Activated CD4-positive, CD25-positive, alpha-beta regulatory T cell treated with anti-CD3 and anti-CD28 coated beads, Interleukin-2, amount 50 U/mL, for 72 hours (primary cell): ENCODE results near the gene VWA8.

Experiments used
- DNase-seq: peaks from one replicate; pipeline ENCODE4 v3.0.0; 2021

The VWA8 gene

DNA sequence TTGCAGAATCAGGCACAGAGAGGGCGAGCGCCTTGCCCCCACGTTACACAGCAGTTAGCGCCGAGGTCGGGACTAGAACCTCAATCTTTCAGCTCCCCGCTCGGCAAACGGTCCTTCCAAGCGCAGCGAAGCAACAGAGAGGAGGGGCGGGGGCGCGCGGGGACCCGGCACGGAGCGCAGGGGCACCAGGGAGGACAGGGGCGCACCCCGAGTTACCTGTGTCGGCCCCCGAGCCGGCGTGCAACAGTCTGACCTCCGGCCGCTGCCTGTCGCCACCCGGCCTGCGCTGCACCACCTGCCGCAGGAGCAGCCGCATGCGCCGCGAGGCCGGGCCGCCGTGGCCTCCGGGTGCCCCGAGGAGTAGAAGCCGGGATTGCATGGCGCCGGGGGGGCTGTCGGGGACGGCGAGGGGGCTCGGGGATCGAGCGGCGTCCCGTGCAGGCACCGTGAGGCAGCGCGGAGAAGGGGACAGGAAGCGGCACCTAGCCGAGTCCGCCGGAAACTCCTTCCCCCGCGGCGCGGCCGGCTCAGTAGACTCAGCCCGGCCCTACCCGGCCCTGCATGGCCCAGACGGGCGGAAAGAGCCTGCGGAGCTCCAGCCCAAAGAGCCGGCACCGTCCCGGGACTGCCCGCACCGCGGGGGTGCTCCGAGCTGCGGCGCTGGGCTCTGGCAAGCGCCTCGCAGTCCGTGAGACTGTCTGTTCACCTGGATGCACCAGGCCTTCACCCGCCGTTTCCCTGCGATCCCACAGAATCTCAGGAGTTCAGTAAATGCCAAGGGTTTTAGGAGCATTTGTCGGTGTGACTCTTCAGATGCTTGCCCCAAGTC, at the start of gene VWA8:
Gene VWA8 (minus strand): TSS at position 473 of the 829 bp plus-strand sequence. CDS start 94 bp downstream, at position 379.
- DNase-seq, result peak; percentile 86

DNA sequence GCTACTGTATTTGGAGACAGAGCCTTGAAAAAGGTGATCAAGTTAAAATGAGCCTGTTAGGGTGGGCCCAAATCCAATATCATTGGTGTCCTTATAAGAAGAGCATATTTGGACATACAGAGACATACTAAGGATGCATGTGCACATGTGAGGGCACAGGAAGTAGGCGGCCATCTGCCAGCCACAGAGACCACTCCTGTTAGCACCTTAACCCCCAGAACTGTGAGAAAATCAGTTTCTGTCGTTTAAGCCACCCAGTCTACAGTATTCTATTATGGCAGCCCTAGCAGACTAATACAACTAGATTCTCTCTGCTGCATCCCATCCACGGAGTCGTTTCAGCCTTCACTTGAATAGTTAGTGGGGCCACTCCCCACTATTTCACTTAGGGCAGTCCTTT, 48.1 kb upstream of the VWA8 start:
- no peak for DNase-seq

DNA sequence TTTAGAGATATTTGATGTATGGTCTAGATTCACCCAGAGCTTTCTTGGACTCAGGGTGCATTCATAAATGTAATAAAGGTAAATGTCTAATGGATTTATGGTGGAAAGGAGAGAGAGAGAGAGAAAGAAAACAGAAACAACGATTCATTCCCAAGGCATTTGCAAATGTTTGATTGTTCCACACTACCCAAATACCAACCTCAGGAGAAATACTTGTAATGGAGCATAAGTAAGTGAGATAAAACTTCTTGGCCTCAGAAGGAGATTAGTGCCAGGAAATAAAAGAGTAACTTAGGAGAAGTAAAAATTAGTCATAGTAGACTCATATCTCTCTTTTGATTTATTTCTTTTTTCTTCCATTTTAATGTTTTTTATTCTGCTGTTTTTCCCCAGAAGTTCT, 46.9 kb upstream of the VWA8 start:
- DNase-seq, result no peak

DNA sequence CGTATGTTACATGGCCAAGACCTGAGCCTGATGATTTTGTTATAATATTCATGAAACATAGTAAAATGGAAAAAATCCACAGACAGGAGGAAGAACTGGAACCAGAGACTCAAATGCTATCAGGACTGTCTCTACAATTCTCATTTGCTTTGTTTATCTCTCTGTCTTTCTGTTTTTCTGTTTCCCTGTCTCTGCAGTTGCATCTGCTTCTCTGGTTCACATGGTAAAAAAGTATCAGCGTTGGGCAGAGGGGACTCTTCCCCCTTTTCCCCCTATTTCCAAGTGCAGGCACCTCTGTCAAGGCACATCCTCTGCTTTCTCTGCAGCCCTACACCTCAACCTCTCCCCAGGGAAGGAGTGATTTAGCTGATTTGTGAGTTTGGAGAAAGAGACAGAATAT, 41.2 kb upstream of the VWA8 start:
- DNase-seq, result no peak

DNA sequence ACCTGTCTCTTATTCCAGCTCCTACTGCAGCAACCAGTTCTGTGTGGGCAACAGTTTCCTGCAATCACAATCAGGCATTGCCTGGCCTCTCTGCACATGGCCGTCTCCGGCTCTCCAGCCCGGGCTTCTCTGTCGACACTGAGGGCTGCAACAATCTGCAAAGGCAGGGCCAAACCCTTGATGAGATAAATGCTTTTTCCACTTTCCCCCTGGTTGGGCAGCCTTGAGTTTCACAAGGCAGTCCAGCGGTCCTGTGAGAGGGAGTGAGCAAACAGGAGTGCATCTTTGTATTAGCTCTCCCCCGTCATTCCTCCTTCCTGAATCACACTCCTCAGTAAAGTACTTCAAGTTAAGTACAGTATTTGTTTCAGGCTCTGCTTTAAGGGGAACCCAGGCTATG, 40.7 kb upstream of the VWA8 start:
- DNase-seq, result no peak

DNA sequence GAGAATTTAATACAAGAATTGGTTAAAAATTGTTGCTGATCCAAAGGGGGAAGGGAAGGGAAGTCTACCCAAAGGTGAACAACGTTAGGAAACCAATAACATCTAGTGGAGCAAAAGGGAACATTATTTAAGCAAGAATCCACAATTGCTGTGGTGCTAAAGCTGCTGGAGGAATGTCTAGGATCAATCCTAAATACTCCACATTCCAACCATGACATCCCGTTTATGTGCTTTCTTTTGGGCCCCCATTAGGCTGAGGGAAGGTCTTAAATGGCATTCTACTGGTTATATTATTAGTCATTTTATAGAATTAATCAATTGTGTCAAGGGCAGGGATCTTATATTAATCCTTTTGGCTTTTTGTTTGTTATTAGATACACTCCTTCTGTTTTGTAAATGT, 39.9 kb upstream of the VWA8 start:
- no peak for DNase-seq

DNA sequence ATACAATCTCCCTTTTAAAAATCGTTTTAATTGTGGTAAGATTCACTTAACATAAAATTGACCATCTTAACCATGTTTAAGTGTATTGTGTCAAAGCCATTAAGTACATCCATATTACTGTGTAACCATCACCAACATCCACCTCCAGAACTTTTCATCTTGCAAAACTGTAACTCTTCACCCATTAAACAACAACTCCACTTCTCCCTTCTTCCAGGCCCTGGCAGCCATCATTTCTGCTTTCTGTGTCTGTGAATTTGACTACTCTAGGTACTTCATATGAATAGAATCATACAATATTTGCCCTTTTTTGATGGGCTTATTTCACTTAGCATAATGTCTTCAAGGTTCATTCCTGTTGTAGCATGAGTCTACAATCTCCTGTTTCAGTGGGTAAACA, 36.5 kb upstream of the VWA8 start:
- DNase-seq, result no peak

DNA sequence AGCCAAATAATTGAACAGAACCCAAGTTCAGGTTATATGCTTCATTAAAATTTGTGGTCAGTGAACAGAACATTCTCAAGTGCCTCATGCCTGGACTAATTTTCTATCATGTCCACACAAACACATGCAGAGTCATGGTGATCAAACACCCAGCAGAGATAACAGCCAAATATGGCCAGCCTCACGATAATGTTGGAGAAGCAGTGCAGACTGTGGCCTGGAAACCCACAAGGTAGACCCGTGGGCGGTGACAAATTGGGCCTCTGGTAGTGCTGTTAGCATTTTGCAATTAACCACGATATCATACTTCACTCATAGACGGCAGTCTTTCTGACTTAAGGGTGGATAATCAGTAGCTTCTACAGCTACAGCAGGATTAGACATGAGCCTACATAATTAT, 35.0 kb upstream of the VWA8 start:
- DNase-seq, result no peak

DNA sequence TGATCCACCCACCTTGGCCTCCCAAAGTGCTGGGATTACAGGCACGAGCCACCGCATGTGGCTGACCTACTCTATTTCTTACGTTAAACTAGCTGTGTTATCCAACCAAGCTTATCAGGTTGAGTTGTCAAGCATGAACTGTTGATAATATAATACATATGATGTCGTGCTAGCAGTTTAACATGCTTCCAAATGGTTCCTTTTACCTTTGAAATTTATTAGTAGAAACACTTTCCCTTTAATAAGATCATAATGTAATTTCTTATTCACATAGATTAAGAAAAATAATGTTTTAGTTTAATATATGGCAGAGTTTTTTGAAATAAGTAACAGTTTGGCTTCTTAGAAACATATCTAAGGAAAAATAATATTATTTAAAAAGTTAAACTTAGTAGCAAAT, 34.4 kb upstream of the VWA8 start:
- no peak for DNase-seq

DNA sequence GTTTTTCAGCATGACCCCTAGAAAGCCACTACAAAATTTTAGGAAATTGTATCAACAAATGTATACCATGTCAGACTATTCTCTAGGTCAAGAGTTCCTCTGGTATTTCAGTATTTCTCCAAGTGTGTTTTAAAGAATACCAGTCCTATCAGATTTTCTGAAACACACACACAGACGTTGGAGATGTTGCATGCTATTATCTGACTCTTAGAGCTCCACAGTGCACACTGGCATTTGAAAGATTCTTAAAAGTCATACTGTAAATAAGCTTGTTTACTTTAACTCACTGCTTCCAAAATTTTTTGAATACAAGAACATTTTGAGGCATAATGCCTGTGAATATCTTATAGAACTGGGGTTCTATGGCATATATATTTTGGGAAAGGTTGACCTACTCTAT, 33.8 kb upstream of the VWA8 start:
- no peak for DNase-seq

DNA sequence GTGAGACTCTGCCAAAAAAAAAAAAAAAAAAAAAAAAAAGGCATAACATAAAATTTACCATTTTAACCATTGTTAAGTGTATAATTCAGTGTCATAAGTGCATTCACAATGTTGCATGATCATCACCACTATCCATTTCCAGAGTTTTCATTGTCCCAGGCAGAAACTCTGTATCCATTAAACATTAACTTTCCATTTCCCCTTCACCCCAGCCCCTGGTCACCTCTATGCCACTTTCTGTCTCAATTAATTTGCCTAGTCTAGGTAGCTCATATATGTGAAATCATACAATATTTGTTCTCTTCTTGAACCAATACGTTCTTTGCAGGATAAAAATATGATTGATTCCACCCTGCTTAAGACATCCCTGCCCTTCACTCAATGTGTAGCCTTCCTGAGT, 31.0 kb upstream of the VWA8 start:
- DNase-seq, result no peak

DNA sequence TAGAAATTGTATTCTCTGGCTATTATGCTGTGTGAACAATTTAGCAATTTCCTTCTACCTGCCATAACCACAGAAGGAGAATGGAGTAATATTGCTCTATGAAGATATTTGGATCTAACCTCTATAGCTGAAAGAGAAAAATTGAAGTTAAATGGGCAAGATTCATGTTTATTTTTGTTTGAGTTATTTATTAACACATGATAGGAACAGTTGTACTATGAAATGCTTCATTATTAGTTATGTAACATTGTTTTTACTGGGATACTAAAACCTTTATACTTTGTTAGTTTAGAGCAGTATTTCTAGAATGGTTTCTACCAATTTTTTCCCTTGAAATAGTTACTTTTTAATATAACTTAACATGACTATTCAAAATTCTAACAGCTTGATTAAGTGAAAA, 27.3 kb upstream of the VWA8 start:
- DNase-seq, result no peak

DNA sequence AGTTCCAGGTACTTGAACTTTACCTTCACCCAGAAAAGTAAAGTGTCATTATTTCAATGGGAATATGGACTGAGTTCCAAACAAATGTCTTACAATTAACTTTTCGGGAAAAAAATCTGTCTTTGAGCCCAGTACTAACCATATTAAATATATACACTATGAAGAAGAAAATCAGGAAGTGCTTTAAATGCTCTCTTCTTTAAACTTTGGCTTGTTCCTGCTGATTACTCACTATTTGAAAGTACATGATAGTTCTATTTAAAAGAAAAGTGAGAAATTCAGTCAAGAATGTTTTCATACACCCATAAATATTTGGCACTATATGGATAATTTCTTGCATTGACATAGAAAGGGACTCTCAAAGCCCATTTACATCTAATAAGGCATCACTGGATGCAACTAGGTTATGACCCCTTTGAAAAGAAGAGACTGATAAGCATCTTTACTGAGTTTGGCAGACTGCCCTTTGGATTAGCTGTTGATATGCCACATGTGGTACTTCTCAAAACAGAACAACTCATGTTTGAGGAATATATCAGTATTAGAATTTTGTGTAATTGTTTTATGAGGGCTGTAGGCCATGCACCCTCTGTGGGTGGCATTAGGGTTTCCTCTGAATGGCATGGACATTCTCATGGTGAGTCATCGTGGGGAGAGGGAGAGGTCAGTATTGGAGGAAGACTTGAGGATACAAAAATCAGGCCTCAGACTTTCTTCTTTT, 25.0 kb upstream of the VWA8 start:
- DNase-seq, result no peak

DNA sequence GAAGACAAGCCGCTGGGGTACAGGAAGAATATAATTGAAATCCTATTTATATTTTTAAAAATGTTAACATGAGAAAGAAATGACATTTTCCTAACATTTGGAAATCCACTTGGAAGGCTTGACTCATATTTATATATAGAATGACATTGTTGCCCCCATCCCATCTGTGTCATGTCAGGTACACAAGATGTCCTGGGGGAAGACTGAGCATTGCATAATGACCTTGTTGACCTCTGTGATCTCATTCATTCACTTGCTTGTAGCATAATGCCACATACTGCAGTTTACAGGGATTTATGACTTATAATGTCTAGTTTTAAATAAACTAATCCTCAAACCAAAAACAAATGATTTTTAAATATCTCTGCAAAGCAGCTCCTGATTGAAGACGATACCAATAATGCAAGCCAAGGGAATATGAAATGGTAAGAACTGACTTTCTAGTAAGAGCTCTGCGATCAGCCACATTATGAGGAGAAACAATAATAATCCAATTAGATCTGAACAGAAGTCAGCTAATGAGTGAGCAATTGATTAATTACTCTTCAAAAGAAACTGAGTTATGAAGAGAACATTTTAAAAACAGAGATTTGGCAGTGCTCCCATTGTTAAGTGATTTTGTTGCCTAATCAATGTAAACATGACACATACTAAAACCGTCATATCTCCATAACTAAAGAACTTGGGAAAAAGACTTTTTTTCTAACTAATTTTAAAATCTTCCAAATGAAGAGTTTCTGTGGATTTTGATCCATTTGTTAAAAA, 21.2 kb upstream of the VWA8 start:
- no peak for DNase-seq

DNA sequence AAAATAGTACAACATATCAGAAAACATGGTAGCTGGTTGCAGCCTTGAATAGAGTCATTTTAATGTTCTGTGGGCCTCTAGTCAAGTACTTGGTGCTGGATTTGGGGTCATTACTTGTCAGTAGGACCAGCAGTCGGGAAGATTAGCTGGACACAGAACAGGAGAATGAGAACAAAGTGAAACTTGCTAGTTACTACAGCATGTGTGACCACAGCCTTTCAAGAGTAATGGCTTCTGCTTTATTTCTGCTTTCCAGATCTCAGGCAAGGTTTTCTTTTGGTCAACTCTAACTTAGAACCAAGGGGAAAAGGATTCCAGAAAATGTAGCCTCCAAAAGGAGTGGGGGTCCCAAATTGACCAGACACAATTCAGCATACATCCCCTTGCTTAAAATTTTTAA, 17.1 kb upstream of the VWA8 start:
- no peak for DNase-seq

DNA sequence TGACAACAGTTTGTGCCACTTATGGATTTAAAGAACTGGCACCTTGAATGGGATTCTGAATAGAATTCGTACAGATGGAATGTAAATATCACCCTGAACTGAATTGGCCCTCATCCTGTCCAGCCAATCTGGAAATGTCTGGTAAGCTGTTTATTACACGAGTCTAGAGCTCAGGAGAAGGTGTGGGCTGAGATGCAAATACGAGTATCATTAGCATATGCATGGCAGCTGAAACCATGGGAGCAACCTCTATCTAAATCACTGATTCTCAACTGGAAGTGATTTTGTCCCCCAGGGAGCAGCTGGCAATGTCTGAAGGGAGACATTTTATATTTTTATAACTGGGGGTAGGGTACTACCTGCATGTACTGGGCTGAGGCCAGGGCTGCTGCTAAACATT, 15.6 kb upstream of the VWA8 start:
- no peak for DNase-seq

DNA sequence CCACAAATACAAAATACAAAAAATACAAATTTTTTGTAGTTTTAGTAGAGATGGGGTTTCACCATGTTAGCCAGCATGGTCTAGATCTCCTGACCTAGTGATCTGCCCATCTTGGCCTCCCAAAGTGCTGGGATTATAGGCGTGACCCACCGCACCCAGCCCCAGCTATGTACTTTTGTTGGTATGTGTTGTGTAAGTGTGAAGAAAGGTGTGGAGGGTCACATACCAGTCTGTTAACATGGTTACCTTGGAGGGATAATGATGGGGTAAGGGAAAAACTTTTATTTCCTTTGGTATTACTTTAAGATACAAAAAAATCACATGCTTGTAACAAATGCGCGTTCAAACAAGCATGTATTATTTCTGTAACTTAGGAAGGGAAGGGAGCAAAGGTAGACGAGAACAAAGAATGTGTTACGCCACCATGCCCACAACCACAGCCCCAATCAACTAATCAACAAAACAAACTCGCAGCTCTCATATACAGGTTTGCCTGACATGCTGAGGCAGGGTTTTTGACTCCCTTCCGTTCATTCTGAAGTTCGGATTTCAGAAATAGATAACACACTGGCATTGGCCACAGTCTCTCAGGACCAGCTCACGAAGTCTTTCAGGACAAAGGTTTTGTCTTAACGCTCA, 13.5 kb upstream of the VWA8 start:
- no peak for DNase-seq

DNA sequence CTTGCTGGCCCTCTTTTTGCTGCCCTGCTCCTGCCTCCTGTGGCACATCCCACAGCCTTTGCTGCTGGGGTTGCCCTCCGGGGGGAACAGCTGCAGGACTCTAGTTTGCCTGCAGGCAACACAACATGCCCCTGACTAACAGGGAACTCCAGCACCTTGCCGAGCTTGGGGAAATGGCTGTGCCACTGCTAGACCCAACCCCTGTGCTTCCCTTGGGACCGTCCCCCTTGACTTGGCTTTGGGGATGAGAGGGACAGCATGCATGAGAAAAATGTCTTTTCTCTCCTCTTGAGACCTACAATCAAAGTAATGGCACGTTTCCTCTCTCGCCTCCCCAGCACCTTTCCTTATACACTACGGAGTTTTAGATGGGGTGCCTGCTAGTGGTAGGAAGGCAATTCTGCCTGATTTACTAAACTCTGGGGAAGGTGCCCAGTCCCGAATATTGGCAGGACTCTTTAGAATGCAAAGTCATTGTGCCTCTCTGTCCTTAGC, 12.4 kb upstream of the VWA8 start:
- DNase-seq, result no peak

DNA sequence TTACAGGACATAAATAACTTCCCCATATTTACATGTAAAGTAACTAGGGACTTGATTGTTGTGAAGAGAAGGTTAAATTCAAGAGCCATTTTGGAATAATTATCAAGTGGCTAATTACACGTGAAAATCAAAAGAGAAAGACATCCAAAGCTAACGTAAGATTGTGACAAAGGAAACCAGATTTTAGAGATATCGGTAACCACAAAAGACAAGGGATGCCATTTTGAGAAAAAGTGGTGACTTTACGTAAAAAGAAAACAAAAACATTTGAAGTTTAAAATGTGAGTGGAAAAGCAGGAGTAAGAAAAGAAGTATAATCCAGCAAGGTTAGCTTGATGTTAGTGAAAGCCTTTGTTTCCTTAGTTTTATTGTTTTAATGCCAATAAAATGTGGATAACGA, 10.9 kb upstream of the VWA8 start:
- DNase-seq, result no peak

DNA sequence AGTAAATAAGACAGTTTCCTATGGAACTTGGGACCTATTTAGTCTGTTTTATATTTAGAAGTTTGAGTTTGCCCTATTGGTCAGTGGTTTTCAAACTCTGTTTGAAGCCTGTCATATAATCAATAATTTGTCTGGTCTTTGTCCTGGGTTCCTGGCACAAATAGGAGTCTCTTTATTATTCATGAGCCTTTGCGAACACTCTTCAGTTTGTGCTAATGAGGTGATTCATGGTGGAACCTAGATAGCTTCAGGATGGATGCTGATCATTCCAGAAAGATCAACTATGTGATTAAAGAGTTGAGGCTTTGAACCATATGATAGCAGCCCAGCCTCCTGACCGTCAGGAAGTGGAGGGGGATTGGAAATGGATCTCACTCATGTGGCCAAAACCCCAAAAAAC, 10.0 kb upstream of the VWA8 start:
- no peak for DNase-seq

DNA sequence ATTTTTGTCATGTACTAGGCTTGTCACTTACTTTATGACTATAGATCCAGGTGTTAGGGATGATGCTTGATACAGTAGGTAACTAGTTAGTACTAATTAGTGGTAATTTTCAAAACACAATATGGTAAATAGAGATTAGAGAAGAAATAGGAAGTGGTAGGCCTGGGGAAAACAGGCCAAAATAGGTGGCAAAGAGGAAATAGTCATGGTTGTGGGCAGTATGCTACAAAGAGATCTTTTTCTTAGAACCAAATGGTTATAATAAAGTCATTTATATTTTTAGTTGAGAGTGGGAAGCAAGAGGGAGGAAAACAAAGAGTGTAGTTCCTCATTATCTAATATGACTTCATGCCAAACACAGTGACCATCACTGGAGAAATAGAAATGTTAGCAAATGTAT, 9.1 kb upstream of the VWA8 start:
- no peak for DNase-seq

DNA sequence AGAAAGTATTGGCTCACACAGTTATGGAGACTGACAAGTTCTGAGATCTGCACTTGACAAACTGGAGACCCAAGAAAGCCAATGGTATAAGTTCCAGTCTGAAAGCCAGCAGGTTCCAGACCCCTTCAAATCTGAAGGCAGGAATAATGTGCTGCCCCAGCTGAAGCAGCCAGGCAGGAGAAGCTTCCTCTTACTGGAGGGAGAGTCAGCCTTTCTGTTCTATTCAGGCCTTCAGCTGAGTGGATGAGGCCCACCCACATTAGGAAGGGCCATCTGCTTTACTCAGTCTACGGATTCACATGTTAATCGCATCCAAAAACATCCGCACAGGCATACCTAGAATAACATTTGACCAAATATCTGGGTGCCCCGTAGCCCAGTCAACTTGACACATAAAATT, 8.2 kb upstream of the VWA8 start:
- DNase-seq, result no peak

DNA sequence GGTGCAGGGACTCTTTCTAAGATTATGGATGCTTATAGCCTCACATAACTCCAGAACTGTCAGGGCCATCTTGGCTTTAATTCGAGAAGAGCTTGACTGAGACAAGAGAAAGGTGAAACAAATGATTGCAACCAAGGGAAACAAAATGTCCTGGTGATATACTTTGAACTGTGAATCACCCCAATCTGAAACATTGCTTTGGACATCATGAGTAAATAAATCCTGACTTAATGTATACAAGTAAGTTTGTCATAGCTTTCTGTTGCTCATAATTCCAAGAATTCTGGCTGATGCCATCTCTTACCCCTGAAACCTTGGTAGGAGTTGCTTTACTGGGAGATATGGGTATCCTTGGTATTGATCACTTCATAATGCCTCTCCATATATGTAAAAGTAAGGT, 5.8 kb upstream of the VWA8 start:
- no peak for DNase-seq
